ENCODE data around the gene SYNPO2. TPM values are rescaled to one million over a fixed set of nuclear protein-coding genes. Genes with fewer than 3 reads are reported as not detected.

Gene SYNPO2
- total and polyA plus RNA-seq, 10 donors, result 3.6 to 72.1 (median 29.0) TPM

- 0 to 50% (median 0%) methylated on average over 1 of the region's 1 CpG for WGBS, 5 donors
- intact Hi-C loops (cut with DNase I; ENCODE audit: low total_unique reads), result no loop called here
- Histone ChIP-seq H3K9me3 (no peaks in the 10 kb centered on the region), H3K27ac (no peak overlapping the region), H3K4me1 (no peaks in the 10 kb centered on the region), H3K27me3 (replicated peaks in 1 of 7) (no peaks in the 10 kb centered on the region), H3K4me3 (no peak overlapping the region), H3K36me3 (no peaks in the 10 kb centered on the region)
- TF ChIP-seq POLR2AphosphoS5 (IDR thresholded peaks at IDR 0.05), result no peak
- no peak for TF ChIP-seq POLR2A (IDR thresholded peaks at IDR 0.05)
- TF ChIP-seq CTCF (IDR thresholded peaks at IDR 0.05 in 8 of 11, conservative IDR thresholded peaks at IDR 0.05 in 3 of 11), result no peak
- no peak for DNase-seq
Observed at GRCh38 chr4:118930255-118930654, 41.6 kb downstream of the SYNPO2 start.

GRCh38 chr4:118931786-118932185 is 43.1 kb downstream of the SYNPO2 start:
- Histone ChIP-seq H3K27me3 (replicated peaks in 1 of 7) (no peaks in the 10 kb centered on the region), H3K27ac (no peak overlapping the region), H3K36me3 (no peaks in the 10 kb centered on the region), H3K9me3 (no peaks in the 10 kb centered on the region), H3K4me1 (peaks cover 0 to 4% (median 0%) of the 10 kb centered on the region in 6 donors), H3K4me3 (no peak overlapping the region)
- intact Hi-C loops (cut with DNase I; ENCODE audit: low total_unique reads), result no loop called here
- 81 to 93% (median 86%) methylated on average over 2 of the region's 2 CpGs for whole genome bisulfite sequencing, 5 donors
- DNase-seq, result no peak
- no peak for TF ChIP-seq POLR2A (IDR thresholded peaks at IDR 0.05)
- TF ChIP-seq POLR2AphosphoS5 (IDR thresholded peaks at IDR 0.05), result no peak
- TF ChIP-seq CTCF (IDR thresholded peaks at IDR 0.05 in 8 of 11, conservative IDR thresholded peaks at IDR 0.05 in 3 of 11), result no peak

- Histone ChIP-seq H3K4me1 (peaks cover 0 to 4% (median 0%) of the 10 kb centered on the region in 6 donors), H3K36me3 (no peaks in the 10 kb centered on the region), H3K27ac (no peak overlapping the region), H3K9me3 (no peaks in the 10 kb centered on the region), H3K27me3 (replicated peaks in 1 of 7) (no peaks in the 10 kb centered on the region), H3K4me3 (no peak overlapping the region)
- DNase-seq, result no peak
- TF ChIP-seq POLR2AphosphoS5 (IDR thresholded peaks at IDR 0.05), result no peak
- no peak for TF ChIP-seq CTCF (IDR thresholded peaks at IDR 0.05 in 8 of 11, conservative IDR thresholded peaks at IDR 0.05 in 3 of 11)
- TF ChIP-seq POLR2A (IDR thresholded peaks at IDR 0.05), result no peak
- intact Hi-C loops (cut with DNase I; ENCODE audit: low total_unique reads), result no loop called here
- 52 to 75% (median 68%) methylated on average over 2 of the region's 2 CpGs for WGBS, 5 donors
Observed at GRCh38 chr4:118935819-118936218, 47.2 kb downstream of the SYNPO2 start.

- no peak for TF ChIP-seq POLR2AphosphoS5 (IDR thresholded peaks at IDR 0.05)
- no peak for TF ChIP-seq CTCF (IDR thresholded peaks at IDR 0.05 in 8 of 11, conservative IDR thresholded peaks at IDR 0.05 in 3 of 11)
- TF ChIP-seq POLR2A (IDR thresholded peaks at IDR 0.05), result no peak
- Histone ChIP-seq H3K36me3 (no peaks in the 10 kb centered on the region), H3K27me3 (replicated peaks in 1 of 7) (no peaks in the 10 kb centered on the region), H3K4me3 (no peak overlapping the region), H3K4me1 (peaks cover 0 to 4% (median under 1%) of the 10 kb centered on the region in 6 donors), H3K27ac (no peak overlapping the region), H3K9me3 (no peaks in the 10 kb centered on the region)
- WGBS, 5 donors, result 70 to 85% (median 75%) methylated on average over 3 of the region's 3 CpGs
- intact Hi-C loops (cut with DNase I; ENCODE audit: low total_unique reads), result no loop called here
- DNase-seq, result no peak
Observed at GRCh38 chr4:118936406-118936805, 47.8 kb downstream of the SYNPO2 start.
